Mammary epithelial cell (primary cell): ENCODE results near the gene KRTAP2-2.

Experiments
- EZH2 ChIP-seq: IDR thresholded peaks from 2 replicates; pipeline ENCODE4 v1.6.1; 2012; ENCODE audit warnings: low read length, inconsistent platforms, borderline replicate concordance
- TF ChIP-seq, protein P1 (sequence below), 2 donors: IDR thresholded peaks in 1 of 2; conservative IDR thresholded peaks in 1 of 2; 2 replicates each; pipeline ENCODE4 v1.5.1; 2011 to 2012; ENCODE audit warnings: inconsistent platforms in 2 of 2, low read length in 2 of 2, mild to moderate bottlenecking in 2 of 2, control low read depth in 1 of 2, low read depth in 1 of 2; ENCODE audit not compliant: insufficient read depth in 1 of 2; ENCODE audit errors: extremely low read depth in 1 of 2

DNA sequence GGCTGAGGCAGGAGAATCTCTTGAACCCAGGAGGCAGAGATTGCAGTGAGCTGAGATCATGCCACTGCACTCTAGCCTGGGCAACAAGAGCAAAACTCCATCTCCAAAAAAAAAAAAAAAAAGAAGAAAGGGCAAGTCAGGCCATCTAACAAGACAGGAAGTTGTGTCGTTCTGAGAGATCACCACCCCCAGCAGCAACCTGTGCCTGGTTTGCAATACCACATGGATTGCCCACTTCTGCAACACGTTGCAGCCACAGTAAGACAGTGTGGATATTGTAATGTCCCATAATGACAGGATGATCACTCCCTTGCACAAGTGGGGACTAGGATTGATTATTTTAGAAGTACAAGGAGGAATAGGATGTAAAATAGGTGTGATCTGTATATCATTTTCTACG, 14.0 kb upstream of the KRTAP2-2 start:
- TF ChIP-seq, protein P1, sequence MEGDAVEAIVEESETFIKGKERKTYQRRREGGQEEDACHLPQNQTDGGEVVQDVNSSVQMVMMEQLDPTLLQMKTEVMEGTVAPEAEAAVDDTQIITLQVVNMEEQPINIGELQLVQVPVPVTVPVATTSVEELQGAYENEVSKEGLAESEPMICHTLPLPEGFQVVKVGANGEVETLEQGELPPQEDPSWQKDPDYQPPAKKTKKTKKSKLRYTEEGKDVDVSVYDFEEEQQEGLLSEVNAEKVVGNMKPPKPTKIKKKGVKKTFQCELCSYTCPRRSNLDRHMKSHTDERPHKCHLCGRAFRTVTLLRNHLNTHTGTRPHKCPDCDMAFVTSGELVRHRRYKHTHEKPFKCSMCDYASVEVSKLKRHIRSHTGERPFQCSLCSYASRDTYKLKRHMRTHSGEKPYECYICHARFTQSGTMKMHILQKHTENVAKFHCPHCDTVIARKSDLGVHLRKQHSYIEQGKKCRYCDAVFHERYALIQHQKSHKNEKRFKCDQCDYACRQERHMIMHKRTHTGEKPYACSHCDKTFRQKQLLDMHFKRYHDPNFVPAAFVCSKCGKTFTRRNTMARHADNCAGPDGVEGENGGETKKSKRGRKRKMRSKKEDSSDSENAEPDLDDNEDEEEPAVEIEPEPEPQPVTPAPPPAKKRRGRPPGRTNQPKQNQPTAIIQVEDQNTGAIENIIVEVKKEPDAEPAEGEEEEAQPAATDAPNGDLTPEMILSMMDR (conservative IDR thresholded peaks at IDR 0.05 in 1 of 2, IDR thresholded peaks at IDR 0.05 in 1 of 2; ENCODE audit: extremely low read depth in 1 of 2, insufficient read depth in 1 of 2, low read depth in 1 of 2, low read length in 2 of 2), result no peak
- no peak for TF ChIP-seq EZH2
